WTC11 (cell line): ENCODE data around the gene NTRK1. TPM values are rescaled to one million over a fixed set of nuclear protein-coding genes. Genes with fewer than 3 reads are reported as not detected.

ENCODE experiments used
- ATAC-seq: fragments of 200-7000 bp; cut with Tn5 transposase; 2 replicates; pipeline ENCODE4 v1.10.0; 2021; ENCODE audit warnings: mild to moderate bottlenecking, moderate library complexity
- CTCF ChIA-PET: fragments of 300-600 bp; sonication (Branson Sonifier 250); formaldehyde crosslinking; loops from one replicate; lab custom pipeline; 2021; ENCODE audit warnings: antibody characterized with exemption; lab: Charles Lee
- POLR2A ChIA-PET: fragments of 350-600 bp; sonication (Branson Sonifier 250); formaldehyde crosslinking; loops from one replicate; lab custom pipeline; 2021; ENCODE audit warnings: antibody characterized with exemption; lab: Charles Lee
- DNase-seq: peaks from one replicate; pipeline ENCODE4 v3.0.0; 2021; ENCODE audit warnings: low spot score
- H3K27ac Mint-ChIP-seq: 2 replicates; pipeline ENCODE4 v1.8.0; 2021; ENCODE audit warnings: mixed read lengths
- H3K27me3 Mint-ChIP-seq: 2 replicates; pipeline ENCODE4 v1.8.0; 2021; ENCODE audit warnings: low read depth, mild to moderate bottlenecking, moderate library complexity, mixed read lengths
- H3K36me3 Mint-ChIP-seq: 2 replicates; pipeline ENCODE4 v1.8.0; 2021; ENCODE audit warnings: mixed read lengths
- H3K4me1 Mint-ChIP-seq: 2 replicates; pipeline ENCODE4 v1.8.0; 2022; ENCODE audit warnings: mixed read lengths
- H3K4me3 Mint-ChIP-seq: 2 replicates; pipeline ENCODE4 v1.8.0; 2021; ENCODE audit warnings: mild to moderate bottlenecking, moderate library complexity, mixed read lengths
- H3K9me3 Mint-ChIP-seq: 2 replicates; pipeline ENCODE4 v1.8.0; 2021; ENCODE audit warnings: mixed read lengths
- ATF1 ChIP-seq: sonication (generic); formaldehyde crosslinking; IDR thresholded peaks from 2 replicates; pipeline ENCODE4 v1.8.1; 2023; ENCODE audit warnings: mild to moderate bottlenecking, moderate library complexity, missing genetic modification reagents
- ELF4 ChIP-seq: sonication (generic); formaldehyde crosslinking; IDR thresholded peaks from 2 replicates; pipeline ENCODE4 v1.8.1; 2022; ENCODE audit warnings: low read depth, mild to moderate bottlenecking, moderate library complexity, missing genetic modification reagents
- ETV6 ChIP-seq: sonication (generic); formaldehyde crosslinking; IDR thresholded peaks from 2 replicates; pipeline ENCODE4 v1.8.1; 2022; ENCODE audit warnings: mild to moderate bottlenecking, missing genetic modification reagents
- FOXJ3 ChIP-seq: sonication (generic); formaldehyde crosslinking; IDR thresholded peaks from 2 replicates; pipeline ENCODE4 v1.9.0; 2021; ENCODE audit warnings: missing genetic modification reagents, mild to moderate bottlenecking, borderline replicate concordance
- GABPB1 ChIP-seq: sonication (generic); formaldehyde crosslinking; IDR thresholded peaks from 2 replicates; pipeline ENCODE4 v1.8.1; 2023; ENCODE audit warnings: mild to moderate bottlenecking, missing genetic modification reagents
- IRF2 ChIP-seq: sonication (generic); formaldehyde crosslinking; IDR thresholded peaks from 2 replicates; pipeline ENCODE4 v1.8.0; 2022; ENCODE audit warnings: low read depth, missing genetic modification reagents, borderline replicate concordance
- JAZF1 ChIP-seq: fragments of 250-450 bp; sonication (Bioruptor Pico); IDR thresholded peaks from 2 replicates; pipeline ENCODE4 v1.9.0; 2021; ENCODE audit warnings: moderate library complexity, mild to moderate bottlenecking, inconsistent platforms
- MXD4 ChIP-seq: fragments of 250-450 bp; sonication (Bioruptor Pico); IDR thresholded peaks from 2 replicates; pipeline ENCODE4 v1.8.0; 2021; ENCODE audit warnings: mild to moderate bottlenecking, moderate library complexity, borderline replicate concordance
- MYBL2 ChIP-seq: sonication (generic); formaldehyde crosslinking; IDR thresholded peaks from 2 replicates; pipeline ENCODE4 v1.8.1; 2023; ENCODE audit warnings: mild to moderate bottlenecking, moderate library complexity, missing genetic modification reagents
- NFE2L1 ChIP-seq: sonication (generic); formaldehyde crosslinking; IDR thresholded peaks from 2 replicates; pipeline ENCODE4 v1.8.1; 2023; ENCODE audit warnings: missing genetic modification reagents
- NR1H2 ChIP-seq: sonication (generic); formaldehyde crosslinking; IDR thresholded peaks from 2 replicates; pipeline ENCODE4 v1.9.0; 2021; ENCODE audit warnings: mild to moderate bottlenecking, moderate library complexity, missing genetic modification reagents
- SMAD3 ChIP-seq: sonication (generic); formaldehyde crosslinking; IDR thresholded peaks from 2 replicates; pipeline ENCODE4 v1.8.0; 2022; ENCODE audit warnings: missing genetic modification reagents, mild to moderate bottlenecking, borderline replicate concordance
- SOX15 ChIP-seq: fragments of 250-450 bp; sonication (Bioruptor Pico); IDR thresholded peaks from 2 replicates; pipeline ENCODE4 v1.9.0; 2021; ENCODE audit warnings: mild to moderate bottlenecking
- ZNF219 ChIP-seq: sonication (generic); formaldehyde crosslinking; IDR thresholded peaks from 2 replicates; pipeline ENCODE4 v1.8.0; 2023; ENCODE audit warnings: missing genetic modification reagents, mild to moderate bottlenecking, borderline replicate concordance
- ZNF263 ChIP-seq: sonication (generic); formaldehyde crosslinking; IDR thresholded peaks from 2 replicates; pipeline ENCODE4 v1.8.1; 2022; ENCODE audit warnings: low read depth, mild to moderate bottlenecking, moderate library complexity, missing genetic modification reagents
- total RNA-seq: library from RNA; stranded (reverse); gene quantifications from 3 replicates; pipeline ENCODE4 v1.2.3, GENCODE V29; 2021
- TF ChIP-seq, protein P1 (sequence below): fragments of 250-450 bp; sonication (Bioruptor Pico); IDR thresholded peaks from 2 replicates; pipeline ENCODE4 v1.9.0; 2021; ENCODE audit warnings: mild to moderate bottlenecking, borderline replicate concordance
- TF ChIP-seq, protein P2 (sequence below): fragments of 250-450 bp; sonication (Bioruptor Pico); conservative IDR thresholded peaks from 2 replicates; pipeline ENCODE4 v1.9.0; 2021; ENCODE audit warnings: mild to moderate bottlenecking
- TF ChIP-seq, protein P3 (sequence below): sonication (generic); formaldehyde crosslinking; IDR thresholded peaks from 2 replicates; pipeline ENCODE4 v1.8.0; 2022; ENCODE audit warnings: mild to moderate bottlenecking, missing genetic modification reagents
- TF ChIP-seq, protein P4 (sequence below): fragments of 250-450 bp; sonication (Bioruptor Pico); IDR thresholded peaks from 2 replicates; pipeline ENCODE4 v1.9.0; 2021; ENCODE audit warnings: mild to moderate bottlenecking
- TF ChIP-seq, protein P5 (sequence below): sonication (generic); formaldehyde crosslinking; IDR thresholded peaks from 2 replicates; pipeline ENCODE4 v1.8.0; 2023; ENCODE audit warnings: mild to moderate bottlenecking, missing genetic modification reagents
- TF ChIP-seq, protein P6 (sequence below): sonication (generic); formaldehyde crosslinking; IDR thresholded peaks from 2 replicates; pipeline ENCODE4 v1.8.0; 2023; ENCODE audit warnings: missing genetic modification reagents

The NTRK1 gene
- total RNA-seq, 1 experiment from 2014 or later, result 0.42 TPM

DNA sequence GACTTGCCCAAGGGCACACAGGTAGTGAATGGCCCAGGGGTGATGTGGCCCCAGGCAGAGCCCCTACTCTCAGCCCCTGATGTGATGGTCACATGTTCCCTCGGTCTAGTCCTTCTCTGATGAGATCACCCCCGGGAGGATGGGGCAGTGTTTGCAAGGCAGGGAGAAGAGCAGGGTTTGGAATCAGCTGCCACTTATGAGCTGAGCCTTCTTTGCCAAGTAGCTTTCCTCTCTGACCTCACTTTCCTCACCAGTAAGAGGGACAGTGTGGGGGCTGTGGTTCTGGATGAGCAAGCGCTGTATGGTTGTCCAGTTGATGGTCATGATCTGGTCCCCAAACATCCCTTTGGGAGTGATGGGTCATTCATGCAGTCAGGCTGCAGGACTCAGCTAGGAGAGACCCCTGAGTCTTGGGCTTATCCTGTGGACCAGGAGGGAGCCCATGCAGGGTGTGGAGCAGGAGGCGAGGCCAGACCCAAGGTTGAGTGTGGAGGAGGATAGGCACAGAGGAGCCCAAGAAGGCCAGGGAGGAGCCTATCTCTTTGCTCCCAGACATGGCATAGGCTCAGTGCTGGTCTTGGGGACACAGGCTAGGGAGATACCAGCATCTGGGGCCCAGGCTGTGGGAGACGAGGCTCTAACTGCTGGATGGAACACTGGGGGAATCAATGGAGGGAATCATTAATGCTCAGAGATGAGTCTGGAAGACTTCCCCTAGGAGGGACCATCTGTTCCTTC lies 16.9 kb downstream of the NTRK1 start (continued):
- TF ChIP-seq, protein P1, sequence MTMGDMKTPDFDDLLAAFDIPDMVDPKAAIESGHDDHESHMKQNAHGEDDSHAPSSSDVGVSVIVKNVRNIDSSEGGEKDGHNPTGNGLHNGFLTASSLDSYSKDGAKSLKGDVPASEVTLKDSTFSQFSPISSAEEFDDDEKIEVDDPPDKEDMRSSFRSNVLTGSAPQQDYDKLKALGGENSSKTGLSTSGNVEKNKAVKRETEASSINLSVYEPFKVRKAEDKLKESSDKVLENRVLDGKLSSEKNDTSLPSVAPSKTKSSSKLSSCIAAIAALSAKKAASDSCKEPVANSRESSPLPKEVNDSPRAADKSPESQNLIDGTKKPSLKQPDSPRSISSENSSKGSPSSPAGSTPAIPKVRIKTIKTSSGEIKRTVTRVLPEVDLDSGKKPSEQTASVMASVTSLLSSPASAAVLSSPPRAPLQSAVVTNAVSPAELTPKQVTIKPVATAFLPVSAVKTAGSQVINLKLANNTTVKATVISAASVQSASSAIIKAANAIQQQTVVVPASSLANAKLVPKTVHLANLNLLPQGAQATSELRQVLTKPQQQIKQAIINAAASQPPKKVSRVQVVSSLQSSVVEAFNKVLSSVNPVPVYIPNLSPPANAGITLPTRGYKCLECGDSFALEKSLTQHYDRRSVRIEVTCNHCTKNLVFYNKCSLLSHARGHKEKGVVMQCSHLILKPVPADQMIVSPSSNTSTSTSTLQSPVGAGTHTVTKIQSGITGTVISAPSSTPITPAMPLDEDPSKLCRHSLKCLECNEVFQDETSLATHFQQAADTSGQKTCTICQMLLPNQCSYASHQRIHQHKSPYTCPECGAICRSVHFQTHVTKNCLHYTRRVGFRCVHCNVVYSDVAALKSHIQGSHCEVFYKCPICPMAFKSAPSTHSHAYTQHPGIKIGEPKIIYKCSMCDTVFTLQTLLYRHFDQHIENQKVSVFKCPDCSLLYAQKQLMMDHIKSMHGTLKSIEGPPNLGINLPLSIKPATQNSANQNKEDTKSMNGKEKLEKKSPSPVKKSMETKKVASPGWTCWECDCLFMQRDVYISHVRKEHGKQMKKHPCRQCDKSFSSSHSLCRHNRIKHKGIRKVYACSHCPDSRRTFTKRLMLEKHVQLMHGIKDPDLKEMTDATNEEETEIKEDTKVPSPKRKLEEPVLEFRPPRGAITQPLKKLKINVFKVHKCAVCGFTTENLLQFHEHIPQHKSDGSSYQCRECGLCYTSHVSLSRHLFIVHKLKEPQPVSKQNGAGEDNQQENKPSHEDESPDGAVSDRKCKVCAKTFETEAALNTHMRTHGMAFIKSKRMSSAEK (CRISPR knock-in tag), result no peak
- TF ChIP-seq, protein P2, sequence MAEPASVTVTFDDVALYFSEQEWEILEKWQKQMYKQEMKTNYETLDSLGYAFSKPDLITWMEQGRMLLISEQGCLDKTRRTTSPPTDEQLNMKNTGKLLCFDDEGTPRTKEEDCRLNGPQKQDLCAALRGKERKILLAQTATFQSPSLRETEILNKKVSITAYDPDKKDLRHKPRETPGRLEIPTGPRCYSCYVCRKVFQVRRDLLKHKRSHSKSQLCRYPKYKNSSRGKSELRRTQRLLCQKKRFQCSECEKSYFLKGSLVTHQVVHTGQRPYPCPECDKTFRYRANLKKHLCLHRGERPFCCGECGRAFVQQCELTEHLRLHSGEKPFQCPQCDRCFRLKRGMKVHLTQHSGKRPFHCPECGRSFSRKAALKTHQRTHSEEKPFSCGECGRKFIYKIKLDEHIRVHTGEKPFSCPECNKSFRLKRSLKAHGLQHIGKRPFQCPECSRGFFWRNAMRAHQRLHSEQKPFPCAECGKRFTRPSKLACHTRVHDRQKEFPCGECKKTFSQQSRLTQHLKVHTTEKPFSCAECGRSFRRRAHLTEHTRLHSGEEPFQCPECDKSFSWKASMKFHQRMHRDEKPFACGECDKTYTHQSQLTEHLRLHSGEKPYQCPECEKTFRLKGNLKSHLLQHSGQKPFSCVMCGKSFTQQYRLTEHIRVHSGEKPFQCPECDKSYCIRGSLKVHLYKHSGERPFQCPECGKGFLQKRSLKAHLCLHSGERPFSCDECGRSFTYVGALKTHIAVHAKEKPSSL (CRISPR knock-in tag), result no peak
- no peak for TF ChIP-seq MYBL2 (CRISPR knock-in tag)
- TF ChIP-seq, all 79 proteins: peak for 0

DNA sequence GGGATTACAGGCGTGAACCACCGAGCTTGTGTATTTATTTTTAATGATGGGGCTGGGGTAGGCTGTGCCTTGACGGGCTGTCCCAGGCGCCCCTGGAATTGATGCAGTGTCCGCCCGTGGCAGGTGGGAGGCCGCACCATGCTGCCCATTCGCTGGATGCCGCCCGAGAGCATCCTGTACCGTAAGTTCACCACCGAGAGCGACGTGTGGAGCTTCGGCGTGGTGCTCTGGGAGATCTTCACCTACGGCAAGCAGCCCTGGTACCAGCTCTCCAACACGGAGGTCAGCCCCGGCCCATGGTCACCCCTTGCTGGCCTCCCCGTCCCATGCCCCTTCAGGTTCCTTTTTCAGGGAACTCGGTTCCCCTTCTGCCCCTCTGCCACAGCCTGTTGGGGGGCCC lies 19.2 kb downstream of the NTRK1 start:
- ChIA-PET CTCF (interaction anchor here (1.1 to 2.4 kb wide), 5 partner anchors 11 to 190 kb away, joined by 3 to 14 read pairs (median 5); partner anchors contain the start of gene NTRK1), POLR2A (no interaction called here)
- DNase-seq, result no peak
- Mint-ChIP-seq H3K27ac (no peak overlapping the region), H3K4me3 (no peak overlapping the region), H3K9me3 (no peaks in the 10 kb centered on the region), H3K27me3 (peaks cover 41% of the 10 kb centered on the region), H3K4me1 (peaks cover 7% of the 10 kb centered on the region), H3K36me3 (no peaks in the 10 kb centered on the region)
- ATAC-seq, result no peak
- TF ChIP-seq, protein P3, sequence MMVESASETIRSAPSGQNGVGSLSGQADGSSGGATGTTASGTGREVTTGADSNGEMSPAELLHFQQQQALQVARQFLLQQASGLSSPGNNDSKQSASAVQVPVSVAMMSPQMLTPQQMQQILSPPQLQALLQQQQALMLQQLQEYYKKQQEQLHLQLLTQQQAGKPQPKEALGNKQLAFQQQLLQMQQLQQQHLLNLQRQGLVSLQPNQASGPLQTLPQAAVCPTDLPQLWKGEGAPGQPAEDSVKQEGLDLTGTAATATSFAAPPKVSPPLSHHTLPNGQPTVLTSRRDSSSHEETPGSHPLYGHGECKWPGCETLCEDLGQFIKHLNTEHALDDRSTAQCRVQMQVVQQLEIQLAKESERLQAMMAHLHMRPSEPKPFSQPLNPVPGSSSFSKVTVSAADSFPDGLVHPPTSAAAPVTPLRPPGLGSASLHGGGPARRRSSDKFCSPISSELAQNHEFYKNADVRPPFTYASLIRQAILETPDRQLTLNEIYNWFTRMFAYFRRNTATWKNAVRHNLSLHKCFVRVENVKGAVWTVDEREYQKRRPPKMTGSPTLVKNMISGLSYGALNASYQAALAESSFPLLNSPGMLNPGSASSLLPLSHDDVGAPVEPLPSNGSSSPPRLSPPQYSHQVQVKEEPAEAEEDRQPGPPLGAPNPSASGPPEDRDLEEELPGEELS (CRISPR knock-in tag), result no peak
- TF ChIP-seq NR1H2 (CRISPR knock-in tag) (no peak), JAZF1 (no peak), MXD4 (CRISPR knock-in tag) (no peak), FOXJ3 (CRISPR knock-in tag) (no peak), ZNF219 (no peak), SMAD3 (CRISPR knock-in tag) (no peak), ETV6 (CRISPR knock-in tag) (no peak), ELF4 (CRISPR knock-in tag) (no peak), SOX15 (no peak), IRF2 (CRISPR knock-in tag) (no peak), NFE2L1 (CRISPR knock-in tag) (no peak), GABPB1 (CRISPR knock-in tag) (no peak), ATF1 (CRISPR knock-in tag) (no peak), ZNF263 (CRISPR knock-in tag) (no peak)
- TF ChIP-seq, protein P4, sequence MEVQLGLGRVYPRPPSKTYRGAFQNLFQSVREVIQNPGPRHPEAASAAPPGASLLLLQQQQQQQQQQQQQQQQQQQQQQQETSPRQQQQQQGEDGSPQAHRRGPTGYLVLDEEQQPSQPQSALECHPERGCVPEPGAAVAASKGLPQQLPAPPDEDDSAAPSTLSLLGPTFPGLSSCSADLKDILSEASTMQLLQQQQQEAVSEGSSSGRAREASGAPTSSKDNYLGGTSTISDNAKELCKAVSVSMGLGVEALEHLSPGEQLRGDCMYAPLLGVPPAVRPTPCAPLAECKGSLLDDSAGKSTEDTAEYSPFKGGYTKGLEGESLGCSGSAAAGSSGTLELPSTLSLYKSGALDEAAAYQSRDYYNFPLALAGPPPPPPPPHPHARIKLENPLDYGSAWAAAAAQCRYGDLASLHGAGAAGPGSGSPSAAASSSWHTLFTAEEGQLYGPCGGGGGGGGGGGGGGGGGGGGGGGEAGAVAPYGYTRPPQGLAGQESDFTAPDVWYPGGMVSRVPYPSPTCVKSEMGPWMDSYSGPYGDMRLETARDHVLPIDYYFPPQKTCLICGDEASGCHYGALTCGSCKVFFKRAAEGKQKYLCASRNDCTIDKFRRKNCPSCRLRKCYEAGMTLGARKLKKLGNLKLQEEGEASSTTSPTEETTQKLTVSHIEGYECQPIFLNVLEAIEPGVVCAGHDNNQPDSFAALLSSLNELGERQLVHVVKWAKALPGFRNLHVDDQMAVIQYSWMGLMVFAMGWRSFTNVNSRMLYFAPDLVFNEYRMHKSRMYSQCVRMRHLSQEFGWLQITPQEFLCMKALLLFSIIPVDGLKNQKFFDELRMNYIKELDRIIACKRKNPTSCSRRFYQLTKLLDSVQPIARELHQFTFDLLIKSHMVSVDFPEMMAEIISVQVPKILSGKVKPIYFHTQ, result no peak
- TF ChIP-seq, protein P5, sequence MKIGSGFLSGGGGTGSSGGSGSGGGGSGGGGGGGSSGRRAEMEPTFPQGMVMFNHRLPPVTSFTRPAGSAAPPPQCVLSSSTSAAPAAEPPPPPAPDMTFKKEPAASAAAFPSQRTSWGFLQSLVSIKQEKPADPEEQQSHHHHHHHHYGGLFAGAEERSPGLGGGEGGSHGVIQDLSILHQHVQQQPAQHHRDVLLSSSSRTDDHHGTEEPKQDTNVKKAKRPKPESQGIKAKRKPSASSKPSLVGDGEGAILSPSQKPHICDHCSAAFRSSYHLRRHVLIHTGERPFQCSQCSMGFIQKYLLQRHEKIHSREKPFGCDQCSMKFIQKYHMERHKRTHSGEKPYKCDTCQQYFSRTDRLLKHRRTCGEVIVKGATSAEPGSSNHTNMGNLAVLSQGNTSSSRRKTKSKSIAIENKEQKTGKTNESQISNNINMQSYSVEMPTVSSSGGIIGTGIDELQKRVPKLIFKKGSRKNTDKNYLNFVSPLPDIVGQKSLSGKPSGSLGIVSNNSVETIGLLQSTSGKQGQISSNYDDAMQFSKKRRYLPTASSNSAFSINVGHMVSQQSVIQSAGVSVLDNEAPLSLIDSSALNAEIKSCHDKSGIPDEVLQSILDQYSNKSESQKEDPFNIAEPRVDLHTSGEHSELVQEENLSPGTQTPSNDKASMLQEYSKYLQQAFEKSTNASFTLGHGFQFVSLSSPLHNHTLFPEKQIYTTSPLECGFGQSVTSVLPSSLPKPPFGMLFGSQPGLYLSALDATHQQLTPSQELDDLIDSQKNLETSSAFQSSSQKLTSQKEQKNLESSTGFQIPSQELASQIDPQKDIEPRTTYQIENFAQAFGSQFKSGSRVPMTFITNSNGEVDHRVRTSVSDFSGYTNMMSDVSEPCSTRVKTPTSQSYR, result no peak
- TF ChIP-seq, protein P6, sequence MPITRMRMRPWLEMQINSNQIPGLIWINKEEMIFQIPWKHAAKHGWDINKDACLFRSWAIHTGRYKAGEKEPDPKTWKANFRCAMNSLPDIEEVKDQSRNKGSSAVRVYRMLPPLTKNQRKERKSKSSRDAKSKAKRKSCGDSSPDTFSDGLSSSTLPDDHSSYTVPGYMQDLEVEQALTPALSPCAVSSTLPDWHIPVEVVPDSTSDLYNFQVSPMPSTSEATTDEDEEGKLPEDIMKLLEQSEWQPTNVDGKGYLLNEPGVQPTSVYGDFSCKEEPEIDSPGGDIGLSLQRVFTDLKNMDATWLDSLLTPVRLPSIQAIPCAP (CRISPR knock-in tag), result no peak
